Ascending aorta (tissue), 2 donors: Measurements from ENCODE around the gene ASB5. TPM values are rescaled to one million over a fixed set of nuclear protein-coding genes. Genes with fewer than 3 reads are reported as not detected.

Experiments used
- DNase-seq, 2 donors: peaks; one replicate each; pipeline ENCODE4 v3.0.0-alpha.2; 2019; ENCODE audit warnings: low spot score in 2 of 2
- H3K27ac ChIP-seq, 2 donors: fragments of 200-600 bp; sonication (generic); one replicate each; pipeline ENCODE4 v1.5.1; 2016 to 2017; ENCODE audit warnings: mild to moderate bottlenecking in 1 of 2
- H3K27me3 ChIP-seq: fragments of 200-600 bp; sonication (generic); one replicate; pipeline ENCODE4 v1.5.1; 2017
- H3K36me3 ChIP-seq, 2 donors: fragments of 200-600 bp; sonication (generic); one replicate each; pipeline ENCODE4 v1.5.1; 2016
- H3K4me1 ChIP-seq, 2 donors: fragments of 200-600 bp; sonication (generic); one replicate each; pipeline ENCODE4 v1.5.1; 2016 to 2017; ENCODE audit warnings: mild to moderate bottlenecking in 1 of 2
- H3K4me3 ChIP-seq, 2 donors: fragments of 200-600 bp; sonication (generic); one replicate each; pipeline ENCODE4 v1.5.1; 2016 to 2017; ENCODE audit warnings: mild to moderate bottlenecking in 1 of 2
- H3K9me3 ChIP-seq, 2 donors: fragments of 200-600 bp; sonication (generic); one replicate each; pipeline ENCODE4 v1.5.1; 2016
- intact Hi-C: fragments of 100-400 bp; cut with DNase I; formaldehyde crosslinking; loops from one replicate; pipeline ENCODE4 v1.15.1; 2023
- total RNA-seq: library from RNA; depleted of rRNA; stranded (reverse); fragments of >200 nt; gene quantifications from one replicate; pipeline ENCODE4 v1.1.0, GENCODE V29; 2016
- TF ChIP-seq, protein P1 (sequence below), 3 experiments: fragments of 200-600 bp in 2 of 3; fragments of 450-650 bp in 1 of 3; sonication (generic) in 2 of 3; IDR thresholded peaks; one replicate each; pipeline ENCODE4 v1.5.1; 2016 to 2019; ENCODE audit warnings: antibody characterized with exemption in 3 of 3, mild to moderate bottlenecking in 1 of 3, moderate library complexity in 1 of 3

ASB5 gene
- total RNA-seq, 1 donor from 2014 or later, result not detected

DNA sequence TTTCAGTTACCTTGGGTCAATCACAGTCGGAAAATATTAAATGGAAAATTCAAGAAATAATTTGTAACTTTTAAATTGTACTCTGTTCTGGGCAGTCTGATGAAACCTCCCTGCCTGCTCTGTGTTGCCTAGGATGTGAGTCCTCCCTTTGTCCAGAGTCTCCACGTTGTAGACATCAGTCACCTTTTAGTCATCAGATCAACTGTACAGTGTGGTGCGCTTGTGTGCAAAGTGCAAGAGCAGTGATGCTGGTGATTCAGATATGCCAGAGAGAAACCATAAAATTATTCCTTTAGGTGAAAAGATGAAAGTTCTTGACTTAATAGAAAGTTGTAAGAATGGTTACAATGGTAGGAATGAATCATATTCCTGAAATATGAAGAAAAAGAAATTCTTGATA lies 75.1 kb downstream of the ASB5 start:
- H3K27ac ChIP-seq, result no peak overlapping the region
- no peak overlapping the region for H3K4me3 ChIP-seq
- no peaks in the 10 kb centered on the region for H3K27me3 ChIP-seq
- TF ChIP-seq, protein P1, sequence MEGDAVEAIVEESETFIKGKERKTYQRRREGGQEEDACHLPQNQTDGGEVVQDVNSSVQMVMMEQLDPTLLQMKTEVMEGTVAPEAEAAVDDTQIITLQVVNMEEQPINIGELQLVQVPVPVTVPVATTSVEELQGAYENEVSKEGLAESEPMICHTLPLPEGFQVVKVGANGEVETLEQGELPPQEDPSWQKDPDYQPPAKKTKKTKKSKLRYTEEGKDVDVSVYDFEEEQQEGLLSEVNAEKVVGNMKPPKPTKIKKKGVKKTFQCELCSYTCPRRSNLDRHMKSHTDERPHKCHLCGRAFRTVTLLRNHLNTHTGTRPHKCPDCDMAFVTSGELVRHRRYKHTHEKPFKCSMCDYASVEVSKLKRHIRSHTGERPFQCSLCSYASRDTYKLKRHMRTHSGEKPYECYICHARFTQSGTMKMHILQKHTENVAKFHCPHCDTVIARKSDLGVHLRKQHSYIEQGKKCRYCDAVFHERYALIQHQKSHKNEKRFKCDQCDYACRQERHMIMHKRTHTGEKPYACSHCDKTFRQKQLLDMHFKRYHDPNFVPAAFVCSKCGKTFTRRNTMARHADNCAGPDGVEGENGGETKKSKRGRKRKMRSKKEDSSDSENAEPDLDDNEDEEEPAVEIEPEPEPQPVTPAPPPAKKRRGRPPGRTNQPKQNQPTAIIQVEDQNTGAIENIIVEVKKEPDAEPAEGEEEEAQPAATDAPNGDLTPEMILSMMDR (IDR thresholded peaks at IDR 0.05), result no peak
- H3K9me3 ChIP-seq, result no peaks in the 10 kb centered on the region
- H3K4me1 ChIP-seq, result peaks cover 0 to 4% of the 10 kb centered on the region in 2 donors
- no peak for DNase-seq
- intact Hi-C loops, result loop anchor here (2.0 kb wide), 1 partner anchor 45 kb away; no protein-coding TSS in a partner anchor
- no peaks in the 10 kb centered on the region for H3K36me3 ChIP-seq

DNA sequence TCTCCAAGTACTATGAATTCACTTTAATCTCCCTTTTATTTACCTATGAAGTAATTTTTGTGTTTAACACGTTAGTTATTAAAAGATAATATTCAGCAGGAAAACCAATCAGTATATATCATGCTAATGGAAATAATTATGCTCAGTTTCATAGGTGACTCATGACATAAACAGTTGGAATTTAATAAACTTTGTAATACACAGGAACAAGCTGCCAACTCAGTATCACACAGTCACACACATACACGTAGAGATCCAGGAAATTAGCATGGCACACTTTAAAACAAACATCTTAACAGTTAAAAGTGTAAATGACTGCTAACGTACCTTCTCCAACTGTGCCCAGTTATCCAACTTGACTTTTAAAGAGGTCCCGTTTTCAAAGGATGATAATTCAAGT lies 75.9 kb downstream of the ASB5 start:
- H3K4me1 ChIP-seq, result peaks cover 0 to 4% of the 10 kb centered on the region in 2 donors
- no peaks in the 10 kb centered on the region for H3K9me3 ChIP-seq
- no peak overlapping the region for H3K4me3 ChIP-seq
- DNase-seq, result no peak
- TF ChIP-seq, protein P1 (IDR thresholded peaks at IDR 0.05), result no peak
- intact Hi-C loops, result no loop called here
- H3K27ac ChIP-seq, result no peak overlapping the region
- no peaks in the 10 kb centered on the region for H3K36me3 ChIP-seq
- H3K27me3 ChIP-seq, result no peaks in the 10 kb centered on the region

DNA sequence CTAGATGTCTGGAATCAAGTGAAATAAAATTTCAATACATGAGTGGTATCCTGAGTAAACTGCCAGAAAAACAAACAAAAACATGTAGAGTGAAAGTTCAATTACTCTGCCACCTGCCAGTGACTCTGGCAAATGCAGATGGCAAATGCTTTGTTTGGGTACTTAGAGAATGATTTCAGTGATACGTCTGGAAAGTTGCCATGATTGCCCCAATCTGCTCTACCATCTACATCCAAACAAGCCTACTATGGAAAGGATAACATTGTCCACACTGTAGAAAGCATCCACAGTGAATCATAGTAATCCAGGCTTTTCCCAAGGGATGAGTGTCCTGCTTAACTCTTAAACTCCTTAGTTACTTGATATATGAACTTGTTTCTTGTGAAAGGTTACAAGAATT lies 77.0 kb downstream of the ASB5 start:
- DNase-seq, result no peak
- intact Hi-C loops, result no loop called here
- Histone ChIP-seq H3K27ac (no peak overlapping the region), H3K4me3 (no peak overlapping the region), H3K9me3 (no peaks in the 10 kb centered on the region), H3K27me3 (no peaks in the 10 kb centered on the region), H3K4me1 (peaks cover 0 to 8% of the 10 kb centered on the region in 2 donors), H3K36me3 (no peaks in the 10 kb centered on the region)
- TF ChIP-seq, protein P1 (IDR thresholded peaks at IDR 0.05), result no peak

DNA sequence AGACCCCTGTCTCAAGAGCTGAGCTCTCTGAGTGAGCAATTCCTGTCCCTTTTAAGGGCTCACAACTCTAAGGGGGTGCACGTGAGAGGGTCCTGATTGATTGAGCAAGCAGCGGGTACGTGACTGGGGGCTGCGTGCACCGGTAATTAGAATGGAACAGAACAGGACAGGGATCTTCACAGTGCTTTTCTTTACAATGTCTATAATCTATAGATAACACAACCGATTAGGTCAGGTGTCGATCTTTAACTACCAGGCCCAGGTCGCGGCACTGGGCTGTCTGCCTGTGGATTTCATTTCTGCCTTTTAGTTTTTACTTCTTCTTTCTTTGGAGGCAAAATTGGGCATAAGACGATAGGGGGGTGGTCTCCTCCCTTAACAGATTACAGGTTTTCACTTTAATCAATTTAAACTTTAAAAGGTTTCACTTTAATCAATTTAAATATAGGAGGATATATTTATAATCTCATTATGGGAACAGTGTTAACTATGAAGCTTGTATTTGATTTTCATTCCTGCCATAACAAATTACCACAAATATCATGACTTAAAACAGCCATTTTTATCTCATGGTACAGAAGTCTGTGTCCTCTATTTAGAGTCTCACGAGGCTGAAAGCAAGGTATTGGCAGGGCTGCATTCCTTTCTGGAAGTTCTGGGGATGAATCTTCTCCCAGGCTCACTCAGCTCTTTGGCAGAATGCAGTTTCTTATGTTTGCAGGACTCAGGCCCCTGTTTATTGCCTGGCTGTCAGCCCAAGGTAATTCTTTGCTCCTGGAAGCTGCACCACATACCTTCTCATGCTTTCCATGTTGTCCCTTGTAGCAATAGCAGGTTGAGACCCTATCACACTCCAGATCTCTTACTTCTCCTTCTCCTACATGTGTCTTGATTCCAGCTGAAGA lies 78.9 kb downstream of the ASB5 start:
- intact Hi-C loops, result loop anchor here (5.0 kb wide), 1 partner anchor 38 kb away; no protein-coding TSS in a partner anchor
- no peak overlapping the region for H3K27ac ChIP-seq
- TF ChIP-seq, protein P1 (IDR thresholded peaks at IDR 0.05), result no peak
- no peaks in the 10 kb centered on the region for H3K27me3 ChIP-seq
- H3K36me3 ChIP-seq, result no peaks in the 10 kb centered on the region
- peaks cover 0 to 5% of the 10 kb centered on the region in 2 donors for H3K4me1 ChIP-seq
- no peak for DNase-seq
- H3K4me3 ChIP-seq, result no peak overlapping the region
- no peaks in the 10 kb centered on the region for H3K9me3 ChIP-seq

DNA sequence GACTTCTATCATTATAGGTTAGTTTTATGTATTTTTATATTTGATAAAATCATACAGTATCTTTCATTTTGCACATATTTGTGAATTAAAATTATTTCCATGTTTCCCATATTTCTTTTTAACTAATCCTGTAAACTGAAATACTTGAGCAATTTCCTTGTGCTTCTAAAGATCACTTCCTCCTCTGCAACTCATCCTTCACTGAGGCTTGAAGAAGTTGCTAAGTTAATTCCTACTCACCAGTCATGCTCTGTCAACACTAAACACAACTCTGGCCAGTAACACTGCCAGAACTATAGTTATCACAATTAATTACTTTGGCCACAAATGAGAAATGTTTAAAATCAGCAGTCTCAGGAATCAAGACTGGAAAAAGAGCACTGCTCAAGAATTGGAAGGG lies 80.4 kb downstream of the ASB5 start:
- no peak overlapping the region for H3K27ac ChIP-seq
- DNase-seq, result no peak
- no peaks in the 10 kb centered on the region for H3K27me3 ChIP-seq
- H3K9me3 ChIP-seq, result no peaks in the 10 kb centered on the region
- TF ChIP-seq, protein P1 (IDR thresholded peaks at IDR 0.05), result no peak
- H3K4me3 ChIP-seq, result no peak overlapping the region
- intact Hi-C loops, result loop anchor here (5.0 kb wide), 1 partner anchor 36 kb away; no protein-coding TSS in a partner anchor
- H3K36me3 ChIP-seq, result no peaks in the 10 kb centered on the region
- H3K4me1 ChIP-seq, result peaks cover 0 to 8% of the 10 kb centered on the region in 2 donors
